Prostate gland (tissue), 2 donors: Measurements from ENCODE around the gene DAB1. TPM values are rescaled to one million over a fixed set of nuclear protein-coding genes. Genes with fewer than 3 reads are reported as not detected.

Source experiments
- DNase-seq: peaks from one replicate; pipeline ENCODE4 v3.0.0-alpha.2; 2019; ENCODE audit warnings: low spot score
- H3K27ac ChIP-seq, 2 donors: fragments of 200-600 bp; sonication (generic); 2 replicates each; pipeline ENCODE4 v1.5.1; 2017 to 2019
- H3K27me3 ChIP-seq: fragments of 200-600 bp; sonication (generic); replicated peaks from 2 replicates; pipeline ENCODE4 v1.5.1; 2019; ENCODE audit not compliant: insufficient read depth
- H3K36me3 ChIP-seq, 2 donors: fragments of 200-600 bp; sonication (generic); 1 replicate in 1 of 2; 2 replicates in 1 of 2; pipeline versions ENCODE4 v1.5.1 to v1.8.1; 2017 to 2019
- H3K4me1 ChIP-seq: fragments of 200-600 bp; sonication (generic); replicated peaks from 2 replicates; pipeline ENCODE4 v1.5.1; 2019
- H3K4me3 ChIP-seq, 2 donors: fragments of 200-600 bp; sonication (generic); 2 replicates each; pipeline ENCODE4 v1.5.1; 2017 to 2019
- H3K9me3 ChIP-seq: fragments of 200-600 bp; sonication (generic); 2 replicates; pipeline ENCODE4 v1.5.1; 2017
- POLR2A ChIP-seq: fragments of 450-650 bp; IDR thresholded peaks from one replicate; pipeline ENCODE4 v1.6.1; 2016; ENCODE audit warnings: antibody characterized with exemption, mild to moderate bottlenecking
- POLR2AphosphoS5 ChIP-seq: sonication (generic); formaldehyde crosslinking; IDR thresholded peaks from one replicate; pipeline ENCODE4 v1.6.1; 2017; ENCODE audit warnings: antibody characterized with exemption
- WGBS: methylation state at CpG from one replicate; pipeline ENCODE4 v1.1.5; 2018; 5-methylcytosine and 5-hydroxymethylcytosine counted together
- intact Hi-C: fragments of 100-400 bp; cut with DNase I; formaldehyde crosslinking; loops from one replicate; pipeline ENCODE4 v1.14.2; 2022
- total RNA-seq, 2 donors: library from RNA; depleted of rRNA; stranded (reverse); fragments of >200 nt; gene quantifications; one replicate each; pipeline ENCODE4 v1.1.0, GENCODE V29; 2016
- TF ChIP-seq, protein P1 (sequence below), 4 experiments: fragments of 200-600 bp in 2 of 4; fragments of 450-650 bp in 2 of 4; sonication (generic) in 2 of 4; IDR thresholded peaks; 1 replicate in 3 of 4; 2 replicates in 1 of 4; pipeline ENCODE4 v1.5.1; 2016 to 2019; ENCODE audit warnings: antibody characterized with exemption in 4 of 4, mild to moderate bottlenecking in 2 of 4, moderate library complexity in 2 of 4

Gene DAB1
- total RNA-seq, 2 donors from 2014 or later: 0.64 to 3.6 TPM

DNA sequence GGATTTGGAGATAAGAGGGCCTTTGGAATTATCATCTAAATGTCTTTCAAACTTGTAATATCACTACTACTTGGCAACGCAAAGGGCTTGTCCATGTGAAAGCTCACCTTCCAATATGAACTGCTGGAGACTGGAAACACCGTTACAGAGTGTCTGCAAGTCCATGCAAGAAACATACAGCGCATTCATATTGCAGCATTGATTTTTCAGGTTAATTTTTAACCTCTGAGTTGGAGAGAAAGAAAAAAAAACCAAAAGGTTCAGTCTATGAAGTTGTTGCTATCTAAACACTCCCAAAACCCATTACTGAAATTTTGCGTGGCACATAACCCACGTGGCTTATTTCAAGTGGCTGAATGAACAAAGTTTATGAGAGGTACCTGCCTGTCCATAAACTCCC lies 23.8 kb downstream of the DAB1 start:
- TF ChIP-seq POLR2AphosphoS5: no peak
- TF ChIP-seq, protein P1, sequence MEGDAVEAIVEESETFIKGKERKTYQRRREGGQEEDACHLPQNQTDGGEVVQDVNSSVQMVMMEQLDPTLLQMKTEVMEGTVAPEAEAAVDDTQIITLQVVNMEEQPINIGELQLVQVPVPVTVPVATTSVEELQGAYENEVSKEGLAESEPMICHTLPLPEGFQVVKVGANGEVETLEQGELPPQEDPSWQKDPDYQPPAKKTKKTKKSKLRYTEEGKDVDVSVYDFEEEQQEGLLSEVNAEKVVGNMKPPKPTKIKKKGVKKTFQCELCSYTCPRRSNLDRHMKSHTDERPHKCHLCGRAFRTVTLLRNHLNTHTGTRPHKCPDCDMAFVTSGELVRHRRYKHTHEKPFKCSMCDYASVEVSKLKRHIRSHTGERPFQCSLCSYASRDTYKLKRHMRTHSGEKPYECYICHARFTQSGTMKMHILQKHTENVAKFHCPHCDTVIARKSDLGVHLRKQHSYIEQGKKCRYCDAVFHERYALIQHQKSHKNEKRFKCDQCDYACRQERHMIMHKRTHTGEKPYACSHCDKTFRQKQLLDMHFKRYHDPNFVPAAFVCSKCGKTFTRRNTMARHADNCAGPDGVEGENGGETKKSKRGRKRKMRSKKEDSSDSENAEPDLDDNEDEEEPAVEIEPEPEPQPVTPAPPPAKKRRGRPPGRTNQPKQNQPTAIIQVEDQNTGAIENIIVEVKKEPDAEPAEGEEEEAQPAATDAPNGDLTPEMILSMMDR (IDR thresholded peaks at IDR 0.05): no peak
- no peak for TF ChIP-seq POLR2A
- no peak overlapping the region for H3K27ac ChIP-seq
- no peak for DNase-seq
- H3K9me3 ChIP-seq: no peaks in the 10 kb centered on the region
- WGBS: 55% methylated on average over 5 of the region's 5 CpGs
- H3K4me3 ChIP-seq: no peak overlapping the region
- no peaks in the 10 kb centered on the region for H3K4me1 ChIP-seq
- H3K36me3 ChIP-seq: no peaks in the 10 kb centered on the region
- no peaks in the 10 kb centered on the region for H3K27me3 ChIP-seq
- intact Hi-C loops: no loop called here

DNA sequence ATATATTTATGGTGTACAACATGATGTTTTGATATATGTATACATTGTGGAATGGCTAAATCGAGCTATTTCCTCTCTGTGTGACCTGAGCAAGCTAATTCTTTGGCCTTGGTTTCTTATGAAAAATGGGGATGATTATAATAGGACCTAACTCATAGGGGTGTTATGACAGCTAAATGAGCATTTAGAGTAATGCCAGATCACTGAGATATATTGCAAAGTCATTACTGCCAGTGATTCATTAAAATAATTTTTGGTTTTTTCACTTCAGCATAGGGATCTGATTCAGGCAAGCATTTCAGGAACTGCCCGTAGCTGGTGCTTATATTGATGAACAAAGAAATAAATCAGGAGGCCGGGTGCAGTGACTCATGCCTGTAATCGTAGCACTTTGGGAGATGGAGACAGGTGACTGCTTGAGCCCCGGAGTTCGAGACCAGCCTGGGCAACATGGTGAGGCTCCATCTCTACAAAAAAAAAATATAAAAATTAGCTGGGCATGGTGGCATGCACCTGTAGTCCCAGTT lies 30.7 kb downstream of the DAB1 start:
- no peak for TF ChIP-seq POLR2AphosphoS5
- TF ChIP-seq POLR2A: no peak
- TF ChIP-seq, protein P1 (IDR thresholded peaks at IDR 0.05): no peak
- 89% methylated on average over 6 of the region's 6 CpGs for WGBS
- intact Hi-C loops: no loop called here

DNA sequence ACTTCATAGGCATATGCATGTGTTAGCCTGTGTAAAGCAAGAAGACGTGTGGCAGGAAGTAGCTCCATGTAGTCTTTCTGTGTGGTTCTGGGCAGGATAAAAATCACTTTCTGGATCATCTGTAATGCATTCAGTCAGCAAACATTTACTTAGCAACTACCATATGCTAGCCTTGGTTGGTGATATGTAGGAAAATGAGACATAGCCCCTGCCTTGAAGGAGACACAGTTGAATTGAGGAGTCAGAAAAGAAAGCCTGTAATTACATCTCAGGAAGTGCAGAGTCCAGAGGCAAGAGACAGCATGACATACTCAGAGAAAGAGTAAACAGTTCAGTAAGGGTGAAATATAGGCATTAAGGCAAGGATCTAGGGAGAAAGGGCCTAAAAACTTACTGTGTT lies 38.5 kb downstream of the DAB1 start:
- Histone ChIP-seq H3K36me3 (no peaks in the 10 kb centered on the region), H3K27me3 (no peaks in the 10 kb centered on the region), H3K9me3 (no peaks in the 10 kb centered on the region), H3K27ac (no peak overlapping the region), H3K4me1 (no peaks in the 10 kb centered on the region), H3K4me3 (no peak overlapping the region)
- WGBS: 68% methylated on average over 1 of the region's 1 CpG
- TF ChIP-seq POLR2A (no peak), POLR2AphosphoS5 (no peak)
- TF ChIP-seq, protein P1 (IDR thresholded peaks at IDR 0.05): no peak
- intact Hi-C loops: no loop called here
- DNase-seq: no peak

More for the DNA sequence above, 30.7 kb downstream of the DAB1 start:
- Histone ChIP-seq H3K9me3 (no peaks in the 10 kb centered on the region), H3K27me3 (no peaks in the 10 kb centered on the region), H3K4me3 (no peak overlapping the region), H3K4me1 (no peaks in the 10 kb centered on the region), H3K36me3 (no peaks in the 10 kb centered on the region), H3K27ac (no peak overlapping the region)
- DNase-seq: no peak

DNA sequence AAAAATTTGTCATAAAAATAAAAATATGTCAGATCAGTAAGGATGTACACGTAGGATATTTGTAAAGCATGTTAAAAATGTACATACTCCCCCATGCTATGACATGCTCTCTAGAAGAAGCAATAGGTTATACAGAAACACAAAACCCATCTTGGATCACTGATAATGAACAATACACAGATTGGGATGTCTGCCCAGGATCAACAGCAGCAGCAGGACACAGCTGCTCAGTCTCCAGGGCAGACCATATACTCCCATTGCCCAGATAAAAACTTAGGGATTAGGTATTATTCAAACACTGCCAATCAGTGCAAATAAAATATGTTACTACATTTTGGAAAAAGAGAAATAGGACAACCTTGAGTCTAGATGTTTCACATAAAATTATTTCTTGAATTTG lies 39.0 kb downstream of the DAB1 start:
- Histone ChIP-seq H3K9me3 (no peaks in the 10 kb centered on the region), H3K4me1 (no peaks in the 10 kb centered on the region), H3K36me3 (no peaks in the 10 kb centered on the region), H3K27ac (no peak overlapping the region), H3K4me3 (no peak overlapping the region), H3K27me3 (no peaks in the 10 kb centered on the region)
- DNase-seq: no peak
- 59% methylated on average over 1 of the region's 1 CpG for WGBS
- intact Hi-C loops: no loop called here
- TF ChIP-seq POLR2AphosphoS5 (no peak), POLR2A (no peak)
- TF ChIP-seq, protein P1 (IDR thresholded peaks at IDR 0.05): no peak

DNA sequence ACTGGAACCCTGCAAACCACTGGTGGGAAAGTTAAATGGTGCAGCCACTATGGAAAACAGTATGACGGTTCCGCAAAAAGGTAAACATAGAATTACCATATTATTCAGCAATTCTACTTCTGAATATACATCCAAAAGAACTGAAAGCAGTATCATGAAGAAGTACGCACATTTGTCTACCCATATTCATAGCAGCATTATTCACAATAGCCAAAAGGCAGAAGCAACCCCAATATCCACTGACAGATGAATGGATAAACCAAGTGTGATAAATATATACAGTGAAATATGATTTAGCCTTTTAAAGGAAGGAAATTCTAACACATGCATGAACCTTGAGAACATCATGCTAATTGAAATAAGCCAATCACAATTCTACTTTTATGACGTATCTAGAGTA lies 39.6 kb downstream of the DAB1 start:
- 80% methylated on average over 4 of the region's 4 CpGs for WGBS
- no peaks in the 10 kb centered on the region for H3K4me1 ChIP-seq

More for the DNA sequence above, 39.6 kb downstream of the DAB1 start:
- Histone ChIP-seq H3K9me3 (no peaks in the 10 kb centered on the region), H3K27me3 (no peaks in the 10 kb centered on the region), H3K27ac (no peak overlapping the region), H3K36me3 (no peaks in the 10 kb centered on the region), H3K4me3 (no peak overlapping the region)
- no peak for TF ChIP-seq POLR2A
- TF ChIP-seq, protein P1 (IDR thresholded peaks at IDR 0.05): no peak
- TF ChIP-seq POLR2AphosphoS5: no peak
- no peak for DNase-seq
- intact Hi-C loops: no loop called here
